SK-N-SH treated with all-trans-retinoic acid at 6 μM for 48 hours (cell line): ENCODE data around the gene ARHGAP26.
A peak's percentile ranks its signal among the peaks of the same experiment; 100 is the strongest.
"Not testable (repeated sequence)": the region's sequence is repeated elsewhere in the genome, so short reads cannot be mapped to it uniquely, and the experiment has no call there.

Experiments
- ATAC-seq: fragments of 200-7000 bp; cut with Tn5 transposase; 3 replicates; pipeline ENCODE4 v1.9.1; 2020; ENCODE audit warnings: mild to moderate bottlenecking, moderate library complexity
- ARNTL ChIP-seq: fragments of 450-650 bp; formaldehyde crosslinking; IDR thresholded peaks from 2 replicates; pipeline ENCODE4 v1.5.0; 2020; ENCODE audit warnings: low read depth, mild to moderate bottlenecking, moderate library complexity, borderline replicate concordance
- BACH2 ChIP-seq: fragments of 250-450 bp; sonication (Bioruptor Pico); IDR thresholded peaks from 2 replicates; pipeline ENCODE4 v1.9.0; 2021; ENCODE audit warnings: mild to moderate bottlenecking, borderline replicate concordance
- CREB5 ChIP-seq: fragments of 250-450 bp; sonication (Bioruptor Pico); IDR thresholded peaks from 2 replicates; pipeline ENCODE4 v1.5.1; 2020; ENCODE audit warnings: low read depth, mild to moderate bottlenecking, moderate library complexity
- CSRNP3 ChIP-seq: fragments of 250-450 bp; sonication (Bioruptor Pico); IDR thresholded peaks from 2 replicates; pipeline ENCODE4 v1.5.1; 2021; ENCODE audit warnings: mild to moderate bottlenecking, moderate library complexity
- ISL1 ChIP-seq: fragments of 250-450 bp; sonication (Bioruptor Pico); IDR thresholded peaks from 2 replicates; pipeline ENCODE4 v2.1.2; 2022; ENCODE audit warnings: mild to moderate bottlenecking, moderate library complexity
- PATZ1 ChIP-seq: fragments of 250-450 bp; sonication (Bioruptor Pico); IDR thresholded peaks from 2 replicates; pipeline ENCODE4 v1.8.0; 2020; ENCODE audit warnings: mild to moderate bottlenecking, moderate library complexity, borderline replicate concordance
- POU6F1 ChIP-seq: fragments of 250-450 bp; sonication (Bioruptor Pico); IDR thresholded peaks from 2 replicates; pipeline ENCODE4 v1.8.0; 2021; ENCODE audit warnings: low read depth, mild to moderate bottlenecking, moderate library complexity, borderline replicate concordance
- PPARA ChIP-seq: fragments of 250-450 bp; sonication (Bioruptor Pico); IDR thresholded peaks from 2 replicates; pipeline ENCODE4 v1.5.0; 2020; ENCODE audit warnings: mild to moderate bottlenecking, borderline replicate concordance
- RARB ChIP-seq: fragments of 250-450 bp; sonication (Bioruptor Pico); IDR thresholded peaks from 2 replicates; pipeline ENCODE4 v1.8.0; 2021; ENCODE audit warnings: mild to moderate bottlenecking, moderate library complexity
- SNAI2 ChIP-seq: fragments of 250-450 bp; sonication (Bioruptor Pico); IDR thresholded peaks from 2 replicates; pipeline ENCODE4 v1.5.0; 2020; ENCODE audit warnings: mild to moderate bottlenecking, moderate library complexity
- TCF4 ChIP-seq: fragments of 250-450 bp; sonication (Bioruptor Pico); IDR thresholded peaks from 2 replicates; pipeline ENCODE4 v1.8.0; 2021; ENCODE audit warnings: mild to moderate bottlenecking, moderate library complexity, borderline replicate concordance
- TOX ChIP-seq: fragments of 250-450 bp; sonication (Bioruptor Pico); IDR thresholded peaks from 2 replicates; pipeline ENCODE4 v1.8.0; 2021; ENCODE audit warnings: mild to moderate bottlenecking, moderate library complexity, borderline replicate concordance
- ZC3H10 ChIP-seq: fragments of 250-450 bp; sonication (Bioruptor Pico); IDR thresholded peaks from 2 replicates; pipeline ENCODE4 v1.5.1; 2021; ENCODE audit warnings: mild to moderate bottlenecking, moderate library complexity
- ZFP3 ChIP-seq: fragments of 250-450 bp; sonication (Bioruptor Pico); IDR thresholded peaks from 2 replicates; pipeline ENCODE4 v1.5.0; 2020; ENCODE audit warnings: mild to moderate bottlenecking, moderate library complexity
- ZFP30 ChIP-seq: fragments of 450-650 bp; formaldehyde crosslinking; IDR thresholded peaks from 2 replicates; pipeline ENCODE4 v1.5.0; 2022; ENCODE audit warnings: mild to moderate bottlenecking, moderate library complexity
- ZNF565 ChIP-seq: fragments of 450-650 bp; formaldehyde crosslinking; conservative IDR thresholded peaks from 2 replicates; pipeline ENCODE4 v1.5.0; 2020; ENCODE audit warnings: low read depth, mild to moderate bottlenecking, moderate library complexity
- ZNF70 ChIP-seq: fragments of 450-650 bp; formaldehyde crosslinking; IDR thresholded peaks from 2 replicates; pipeline ENCODE4 v1.5.0; 2020; ENCODE audit warnings: mild to moderate bottlenecking, moderate library complexity
- ZNF8 ChIP-seq: fragments of 450-650 bp; formaldehyde crosslinking; IDR thresholded peaks from 2 replicates; pipeline ENCODE4 v1.5.0; 2020; ENCODE audit warnings: mild to moderate bottlenecking, moderate library complexity

The ARHGAP26 gene

GRCh38 chr5:142952229-142952628 lies 182.1 kb downstream of the ARHGAP26 start:
- no peak for TF ChIP-seq POU6F1 (CRISPR knock-in tag)
- no peak for TF ChIP-seq ISL1 (CRISPR knock-in tag)
- no peak for TF ChIP-seq CSRNP3 (CRISPR knock-in tag)
- no peak for TF ChIP-seq TCF4 (CRISPR knock-in tag)
- TF ChIP-seq SNAI2 (CRISPR knock-in tag), result no peak
- TF ChIP-seq BACH2 (CRISPR knock-in tag), result no peak
- TF ChIP-seq ARNTL, result no peak
- no peak for TF ChIP-seq ZNF565 (CRISPR knock-in tag)
- no peak for TF ChIP-seq ZNF8 (CRISPR knock-in tag)
- no peak for TF ChIP-seq PPARA (CRISPR knock-in tag)
- TF ChIP-seq ZNF70 (CRISPR knock-in tag), result no peak
- no peak for TF ChIP-seq RARB (CRISPR knock-in tag)
- no peak for TF ChIP-seq ZFP30 (CRISPR knock-in tag)

GRCh38 chr5:142952871-142953270 lies 182.7 kb downstream of the ARHGAP26 start:
- not testable (repeated sequence) for ATAC-seq

More at GRCh38 chr5:142952229-142952628, 182.1 kb downstream of the ARHGAP26 start:
- ATAC-seq, result no peak

GRCh38 chr5:142954455-142954854 lies 184.3 kb downstream of the ARHGAP26 start:
- ATAC-seq, result no peak
- TF ChIP-seq CSRNP3 (CRISPR knock-in tag), result no peak

- TF ChIP-seq PPARA (CRISPR knock-in tag) (no peak), RARB (CRISPR knock-in tag) (no peak), TOX (CRISPR knock-in tag) (no peak), PATZ1 (no peak), ZFP3 (CRISPR knock-in tag) (no peak), ZNF8 (CRISPR knock-in tag) (no peak), ZNF565 (CRISPR knock-in tag) (no peak), ZFP30 (CRISPR knock-in tag) (no peak), ZNF70 (CRISPR knock-in tag) (no peak), TCF4 (CRISPR knock-in tag) (no peak), POU6F1 (CRISPR knock-in tag) (no peak), CREB5 (CRISPR knock-in tag) (no peak), ZC3H10 (CRISPR knock-in tag) (no peak), ARNTL (no peak)
- peak; percentile 52 for ATAC-seq
Measured at GRCh38 chr5:142955628-142956027, 185.5 kb downstream of the ARHGAP26 start.
